K562 (cell line): Measurements from ENCODE around the gene SPATC1L. TPM values are rescaled to one million over a fixed set of nuclear protein-coding genes. Genes with fewer than 3 reads are reported as not detected.

Source experiments
- ARID1B ChIP-seq: fragments of 450-650 bp; IDR thresholded peaks from 2 replicates; pipeline ENCODE4 v1.6.1; 2016; ENCODE audit warnings: antibody characterized with exemption, mild to moderate bottlenecking, inconsistent platforms
- GTF2B ChIP-seq: IDR thresholded peaks from 2 replicates; pipeline ENCODE4 v1.6.1; 2011; ENCODE audit not compliant: insufficient read length; ENCODE audit errors: extremely low read depth
- HCFC1 ChIP-seq: IDR thresholded peaks from 2 replicates; pipeline ENCODE4 v1.6.1; 2012; ENCODE audit warnings: low read depth, low read length, improper control_type of control experiment
- HDAC1 ChIP-seq, 2 experiments: fragments of 450-650 bp; IDR thresholded peaks; 2 replicates each; pipeline ENCODE4 v1.6.1; 2016 to 2017; ENCODE audit warnings: inconsistent platforms in 1 of 2, mild to moderate bottlenecking in 1 of 2, moderate library complexity in 1 of 2
- HNRNPUL1 ChIP-seq: fragments of 200-400 bp; formaldehyde crosslinking; IDR thresholded peaks from 2 replicates; pipeline ENCODE4 v1.6.1; 2017; ENCODE audit warnings: low read length
- MBD1 ChIP-seq: fragments of 250-450 bp; sonication (Bioruptor Pico); IDR thresholded peaks from 2 replicates; pipeline ENCODE4 v1.8.0; 2022; ENCODE audit warnings: inconsistent platforms
- MCM7 ChIP-seq, 2 experiments: fragments of 450-650 bp; IDR thresholded peaks; 2 replicates each; pipeline ENCODE4 v1.6.1; 2016 to 2018
- MNT ChIP-seq, 2 experiments: fragments of 450-650 bp; conservative IDR thresholded peaks; 2 replicates each; pipeline ENCODE4 v1.6.1; 2017; ENCODE audit warnings: mild to moderate bottlenecking in 2 of 2, moderate library complexity in 2 of 2
- NBN ChIP-seq: fragments of 450-650 bp; IDR thresholded peaks from 2 replicates; pipeline ENCODE4 v1.6.1; 2016; ENCODE audit warnings: low read depth, mild to moderate bottlenecking
- NCOA6 ChIP-seq: fragments of 450-650 bp; IDR thresholded peaks from 2 replicates; pipeline ENCODE4 v1.6.1; 2017; ENCODE audit warnings: mild to moderate bottlenecking
- NFYB ChIP-seq: IDR thresholded peaks from 2 replicates; pipeline ENCODE4 v1.6.1; 2011; ENCODE audit warnings: mild to moderate bottlenecking, moderate library complexity; ENCODE audit not compliant: insufficient read length; ENCODE audit errors: extremely low read depth
- POLR3A ChIP-seq: IDR thresholded peaks from 2 replicates; pipeline ENCODE4 v1.6.1; 2011; ENCODE audit warnings: borderline replicate concordance, mild to moderate bottlenecking, moderate library complexity; ENCODE audit not compliant: insufficient read length, insufficient read depth; ENCODE audit errors: extremely low read depth
- PPARD ChIP-seq: fragments of 250-450 bp; sonication (Bioruptor Pico); IDR thresholded peaks from 2 replicates; pipeline ENCODE4 v1.8.0; 2022; ENCODE audit warnings: inconsistent platforms, mild to moderate bottlenecking, moderate library complexity
- RFX7 ChIP-seq: fragments of 250-450 bp; sonication (Bioruptor Pico); IDR thresholded peaks from 2 replicates; pipeline ENCODE4 v1.5.1; 2021; ENCODE audit warnings: mild to moderate bottlenecking
- SMAD2 ChIP-seq: fragments of 150-350 bp; IDR thresholded peaks from 2 replicates; pipeline ENCODE4 v1.6.1; 2014; ENCODE audit warnings: low read depth, mild to moderate bottlenecking, low read length
- TCF3 ChIP-seq: sonication (generic); formaldehyde crosslinking; IDR thresholded peaks from 2 replicates; pipeline ENCODE4 v1.4.0; 2020; ENCODE audit warnings: mild to moderate bottlenecking, missing genetic modification reagents
- TFE3 ChIP-seq: fragments of 450-650 bp; formaldehyde crosslinking; IDR thresholded peaks from 2 replicates; pipeline ENCODE4 v1.4.0; 2020; ENCODE audit warnings: mild to moderate bottlenecking, mixed read lengths
- TOE1 ChIP-seq, 2 experiments: fragments of 450-650 bp in 1 of 2; sonication (generic) in 1 of 2; formaldehyde crosslinking in 1 of 2; IDR thresholded peaks; 2 replicates each; pipeline versions ENCODE4 v1.7.1 to v1.8.0; 2016 to 2022; ENCODE audit warnings: borderline replicate concordance in 2 of 2, mild to moderate bottlenecking in 2 of 2, antibody characterized with exemption in 1 of 2, inconsistent platforms in 1 of 2, low read depth in 1 of 2, missing genetic modification reagents in 1 of 2, moderate library complexity in 1 of 2
- ZBTB26 ChIP-seq: fragments of 450-650 bp; formaldehyde crosslinking; IDR thresholded peaks from 2 replicates; pipeline ENCODE4 v1.4.0; 2022; ENCODE audit warnings: missing genetic modification characterization
- ZNF347 ChIP-seq: fragments of 450-650 bp; formaldehyde crosslinking; IDR thresholded peaks from 2 replicates; pipeline ENCODE4 v1.4.0; 2020; ENCODE audit warnings: low read depth, mild to moderate bottlenecking, moderate library complexity
- polyA plus RNA-seq, 8 experiments: library from polyadenylated mRNA; depleted of rRNA in 4 of 8; stranded (reverse) in 5 of 8; unstranded in 3 of 8; fragments of >200 nt; fragmentation: Nextera tagmentation in 2 of 8; fragmentation: Illumina TruSeq in 1 of 8; extraction: Ambion mirVana in 2 of 8; extraction: Trizol in 1 of 8; gene quantifications; 2 replicates each; pipeline versions ENCODE4 v1.2.1 to v1.2.3, GENCODE V29; 2011 to 2014; ENCODE audit warnings: inconsistent platforms in 1 of 8, missing spikeins in 1 of 8
- total RNA-seq, 7 experiments: library from RNA; depleted of rRNA in 6 of 7; stranded (reverse); fragments of >200 nt in 6 of 7; fragmentation: Illumina TruSeq in 2 of 7; extraction: Trizol in 2 of 7; gene quantifications; 2 replicates each; pipeline versions ENCODE4 v1.2.1 to v1.2.3, GENCODE V29; 2011 to 2021; ENCODE audit warnings: low replicate concordance in 1 of 7

Gene SPATC1L
- total and polyA plus RNA-seq, 9 of the 15 experiments (the other 6 are each of a cell fraction or from before 2014, with no cell fraction given) = 0.14 to 121 (median 34.0) TPM; not detected in 1

- TF ChIP-seq HDAC1 (IDR thresholded peaks at IDR 0.05) (peak in 1 of 2 experiments; percentile 85; a peak in 2 of 4 replicates), RFX7 (CRISPR knock-in tag) (no peak), MCM7 (IDR thresholded peaks at IDR 0.05) (no peak), MBD1 (CRISPR knock-in tag) (no peak), NCOA6 (no peak), TCF3 (CRISPR knock-in tag) (no peak), NBN (no peak), GTF2B (no peak), TFE3 (no peak), NFYB (peak; percentile 89), TOE1 (IDR thresholded peaks at IDR 0.05; ENCODE audit: borderline replicate concordance) (peak; percentile 13; the same call in 1 of the 2 replicates), TOE1 (CRISPR knock-in tag; IDR thresholded peaks at IDR 0.05; ENCODE audit: borderline replicate concordance, low read depth) (no peak), PPARD (CRISPR knock-in tag) (no peak), ZNF347 (CRISPR knock-in tag) (no peak), POLR3A (no peak), HCFC1 (no peak), ARID1B (peak; percentile 56; the same call in 1 of the 2 replicates), MNT (conservative IDR thresholded peaks at IDR 0.05) (peak in 1 of 2 experiments; percentile 30; a peak in 3 of 4 replicates), HNRNPUL1 (no peak), ZBTB26 (CRISPR knock-in tag) (no peak), SMAD2 (no peak)
These were observed 631 bp upstream of the SPATC1L start (continued) for GRCh38 chr21:46184625-46185555.
